Endothelial cell of umbilical vein (primary cell): ENCODE data around the gene DENND1C. TPM values are rescaled to one million over a fixed set of nuclear protein-coding genes. Genes with fewer than 3 reads are reported as not detected.

Source experiments
- BruUV-seq: library from RNA; stranded (reverse); fragments of 400-500 nt; replicated peaks from 2 replicates; lab custom pipeline; 2021; lab: Mats Ljungman, UMichigan
- CTCF ChIA-PET: fragments of 300-600, 350-600 bp; sonication (Branson Sonifier 250); formaldehyde crosslinking; loops from one replicate; lab custom pipeline; 2021; ENCODE audit warnings: antibody characterized with exemption, inconsistent platforms; lab: Charles Lee
- POLR2A ChIA-PET: fragments of 300-600, 350-600 bp; sonication (Branson Sonifier 250); formaldehyde crosslinking; loops from one replicate; lab custom pipeline; 2021; ENCODE audit warnings: antibody characterized with exemption, inconsistent platforms; lab: Charles Lee
- DNase-seq: peaks from one replicate; pipeline ENCODE4 v3.0.0-alpha.2; 2011; ENCODE audit warnings: low read depth, low spot score
- FAIRE-seq: peaks from 2 replicates; lab custom pipeline; 2011; peaks lifted over from hg19 to GRCh38; lab: Jason Lieb, UNC
- H2AFZ ChIP-seq: 2 replicates; pipeline ENCODE4 v1.6.0; 2012; ENCODE audit warnings: low read depth, low read length, control low read depth, inconsistent platforms
- H3K27ac ChIP-seq: 2 replicates; pipeline ENCODE4 v1.5.1; 2011; ENCODE audit warnings: low read depth, mild to moderate bottlenecking, control low read depth, low read length, moderate library complexity; ENCODE audit not compliant: insufficient read depth
- H3K27me3 ChIP-seq, 2 experiments: 2 replicates each; pipeline versions ENCODE4 v1.6.0 to v1.6.1; 2011; ENCODE audit warnings: low read length in 2 of 2, mixed read lengths in 1 of 2; ENCODE audit not compliant: control insufficient read depth in 2 of 2, insufficient read depth in 2 of 2
- H3K36me3 ChIP-seq, 2 experiments: 2 replicates in 1 of 2; 3 replicates in 1 of 2; pipeline ENCODE4 v1.5.1; 2011; ENCODE audit warnings: low read length in 2 of 2, mild to moderate bottlenecking in 1 of 2, moderate library complexity in 1 of 2; ENCODE audit not compliant: control insufficient read depth in 2 of 2, insufficient read depth in 2 of 2; ENCODE audit errors: extremely low read depth in 1 of 2
- H3K4me1 ChIP-seq: 3 replicates; pipeline ENCODE4 v1.5.1; 2011; ENCODE audit warnings: mild to moderate bottlenecking, low read length; ENCODE audit not compliant: control insufficient read depth, insufficient read depth; ENCODE audit errors: extremely low read depth
- H3K4me2 ChIP-seq: 2 replicates; pipeline ENCODE4 v1.6.1; 2011; ENCODE audit warnings: low read length, control low read depth, mixed read lengths; ENCODE audit not compliant: insufficient read depth
- H3K4me3 ChIP-seq, 3 experiments: fragments of 200-600 bp in 1 of 3; sonication (generic), shearing (Covaris generic) in 1 of 3; replicated peaks in 1 of 3; 2 replicates each; pipeline ENCODE4 v1.5.1; 2011 to 2016; ENCODE audit warnings: control low read depth in 3 of 3, low read length in 3 of 3, mild to moderate bottlenecking in 2 of 3, inconsistent platforms in 1 of 3, low read depth in 1 of 3, moderate library complexity in 1 of 3; ENCODE audit not compliant: insufficient read depth in 1 of 3
- H3K79me2 ChIP-seq: 2 replicates; pipeline ENCODE4 v1.6.0; 2012; ENCODE audit warnings: low read length, inconsistent platforms; ENCODE audit not compliant: control insufficient read depth, insufficient read depth
- H3K9ac ChIP-seq: replicated peaks from 2 replicates; pipeline ENCODE3; 2011; ENCODE audit warnings: low read length, control low read depth; ENCODE audit not compliant: insufficient read depth; ENCODE audit errors: extremely low read depth
- H3K9me1 ChIP-seq: replicated peaks from 3 replicates; pipeline ENCODE4 v1.6.0; 2011; ENCODE audit warnings: mild to moderate bottlenecking, low read length; ENCODE audit not compliant: control insufficient read depth, insufficient read depth; ENCODE audit errors: extremely low read depth
- H3K9me3 ChIP-seq: replicated peaks from 2 replicates; pipeline ENCODE4 v1.5.1; 2012; ENCODE audit warnings: low read length, inconsistent platforms; ENCODE audit not compliant: control insufficient read depth, insufficient read depth
- H4K20me1 ChIP-seq: replicated peaks from 2 replicates; pipeline ENCODE3; 2011; ENCODE audit warnings: mild to moderate bottlenecking, low read length; ENCODE audit not compliant: control insufficient read depth, insufficient read depth; ENCODE audit errors: extremely low read depth
- EZH2 ChIP-seq: IDR thresholded peaks from 2 replicates; pipeline ENCODE4 v1.6.1; 2012; ENCODE audit warnings: borderline replicate concordance, low read depth, mild to moderate bottlenecking, moderate library complexity, low read length, inconsistent platforms; ENCODE audit not compliant: severe bottlenecking
- FOS ChIP-seq: IDR thresholded peaks from 2 replicates; pipeline ENCODE4 v1.6.1; 2011; ENCODE audit warnings: mild to moderate bottlenecking, low read length, moderate library complexity, borderline replicate concordance; ENCODE audit not compliant: insufficient read depth
- GATA2 ChIP-seq: IDR thresholded peaks from 2 replicates; pipeline ENCODE4 v1.7.0; 2011; ENCODE audit warnings: low read depth, mild to moderate bottlenecking, moderate library complexity, mixed read lengths, low read length; ENCODE audit not compliant: insufficient read length, insufficient read depth
- JUN ChIP-seq: IDR thresholded peaks from 2 replicates; pipeline ENCODE4 v1.6.1; 2011; ENCODE audit warnings: borderline replicate concordance, low read depth; ENCODE audit not compliant: insufficient read length, insufficient read depth
- MYC ChIP-seq: IDR thresholded peaks from one replicate; pipeline ENCODE4 v1.6.1; 2011; ENCODE audit warnings: mild to moderate bottlenecking, low read depth, low read length
- POLR2A ChIP-seq: IDR thresholded peaks from 2 replicates; pipeline ENCODE4 v1.6.1; 2012; ENCODE audit warnings: low read depth, mild to moderate bottlenecking, control low read depth, low read length
- POLR2AphosphoS5 ChIP-seq: IDR thresholded peaks from 2 replicates; pipeline ENCODE4 v1.6.1; 2012; ENCODE audit warnings: low read depth, mild to moderate bottlenecking, control low read depth, low read length, moderate library complexity; ENCODE audit not compliant: insufficient read depth
- dilution Hi-C: fragments of 300-500 bp; cut with MboI; formaldehyde crosslinking; loops from one replicate; pipeline ENCODE4 v1.15.0; 2019; ENCODE audit warnings: low sequenced_read_pairs; ENCODE audit not compliant: extremely low pct_ligation_motif_present
- intact Hi-C: fragments of 100-400 bp; cut with micrococcal nuclease; formaldehyde crosslinking; loops from one replicate; pipeline ENCODE4 v1.10.0; 2022
- polyA plus RNA-seq, 4 experiments: library from polyadenylated mRNA; depleted of rRNA in 3 of 4; stranded (reverse) in 3 of 4; unstranded in 1 of 4; fragments of >200 nt; gene quantifications; 2 replicates each; pipeline versions ENCODE4 v1.2.1 to v1.2.3, GENCODE V29; 2011 to 2012; ENCODE audit warnings: missing spikeins in 1 of 4
- total RNA-seq: library from RNA; stranded (reverse); gene quantifications from 2 replicates; pipeline ENCODE4 v1.2.3, GENCODE V29; 2021
- TF ChIP-seq, protein P1 (sequence below): IDR thresholded peaks from 2 replicates; pipeline ENCODE4 v1.6.1; 2011; ENCODE audit not compliant: insufficient read depth, insufficient read length
- TF ChIP-seq, protein P2 (sequence below), 2 donors: IDR thresholded peaks; 1 replicate in 1 of 2; 2 replicates in 1 of 2; pipeline ENCODE4 v1.5.1; 2011; ENCODE audit warnings: low read length in 2 of 2, mild to moderate bottlenecking in 2 of 2, moderate library complexity in 2 of 2, control low read depth in 1 of 2, inconsistent platforms in 1 of 2, low read depth in 1 of 2; ENCODE audit not compliant: insufficient read depth in 1 of 2; ENCODE audit errors: extremely low read depth in 1 of 2

DENND1C gene
- total and polyA plus RNA-seq, 2 donors (not counting 3 experiments of a cell fraction or from before 2014, with no cell fraction given) = not detected

DNA sequence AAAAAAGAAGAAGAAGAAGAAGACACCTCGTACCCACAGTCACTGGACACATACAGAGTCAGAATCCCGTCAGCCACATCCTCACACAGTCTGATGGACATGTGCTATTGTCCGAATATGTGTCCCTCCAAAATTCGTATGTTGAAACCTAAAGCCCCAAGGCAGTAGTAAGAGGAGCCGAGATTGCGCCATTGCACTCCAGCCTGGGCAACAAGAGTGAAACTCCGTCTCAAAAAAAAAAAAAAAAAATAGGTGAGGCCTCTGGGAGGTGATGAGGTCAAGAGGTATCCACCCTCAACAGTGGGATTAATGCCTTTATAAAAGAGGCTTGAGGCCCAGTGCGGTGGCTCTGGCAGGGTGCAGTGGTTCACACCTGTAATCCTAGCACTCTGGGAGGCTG, 2.6 kb upstream of the DENND1C start:
- Histone ChIP-seq H3K9me3 (no peaks in the 10 kb centered on the region), H3K27ac (no peak overlapping the region), H3K79me2 (no peaks in the 10 kb centered on the region), H3K4me1 (no peaks in the 10 kb centered on the region), H3K9me1 (no peaks in the 10 kb centered on the region), H3K4me3 (no peak overlapping the region), H3K4me2 (no peak overlapping the region), H3K27me3 (no peaks in the 10 kb centered on the region), H3K36me3 (no peaks in the 10 kb centered on the region), H4K20me1 (no peaks in the 10 kb centered on the region), H3K9ac (no peak overlapping the region), H2AFZ (no peak overlapping the region)
- DNase-seq (no peak), FAIRE-seq (no peak)
- ChIA-PET POLR2A (no interaction called here), CTCF (interaction anchor here (0.7 kb wide), 1 partner anchor 230 kb away, joined by 3 read pairs; no protein-coding TSS in a partner anchor)
- TF ChIP-seq POLR2AphosphoS5 = no peak
- TF ChIP-seq JUN = no peak
- no peak for TF ChIP-seq FOS
- no peak for TF ChIP-seq GATA2
- no TSS peak for BruUV-seq
- dilution Hi-C loops (no loop called here), intact Hi-C loops (no loop called here)

DNA sequence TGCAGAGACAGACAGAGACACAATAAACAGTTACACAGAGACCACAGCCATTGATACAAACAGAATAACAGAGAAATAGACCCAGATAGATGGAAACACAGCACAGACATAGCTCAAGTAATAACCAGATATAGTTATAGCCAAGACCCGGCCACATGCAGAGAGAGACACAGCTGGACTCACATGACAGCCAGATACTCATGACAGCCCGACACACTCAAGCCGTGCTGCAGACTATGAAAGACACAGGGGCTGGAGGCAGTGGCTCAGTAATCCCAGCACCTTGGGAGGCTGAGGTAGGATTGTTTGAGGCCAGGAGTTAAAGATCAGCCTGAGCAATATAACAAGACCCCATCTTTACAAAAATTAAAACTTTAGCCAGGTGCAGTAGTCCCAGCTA, 1.6 kb upstream of the DENND1C start:
- no peaks in the 10 kb centered on the region for H3K9me1 ChIP-seq
- no TSS peak for BruUV-seq
- H3K9me3 ChIP-seq = no peaks in the 10 kb centered on the region
- H3K4me1 ChIP-seq = no peaks in the 10 kb centered on the region
- H3K4me3 ChIP-seq = no peak overlapping the region
- H3K4me2 ChIP-seq = no peak overlapping the region
- intact Hi-C loops = loop anchor here (2.0 kb wide), 1 partner anchor 380 kb away; no protein-coding TSS in a partner anchor
- ChIA-PET POLR2A (no interaction called here), CTCF (interaction anchor here (0.7 to 2.4 kb wide), 5 partner anchors 14 to 380 kb away, joined by 3 to 7 read pairs (median 3); no protein-coding TSS in a partner anchor)
- TF ChIP-seq MYC (no peak), POLR2A (no peak), FOS (no peak), EZH2 (no peak), GATA2 (no peak), POLR2AphosphoS5 (no peak), JUN (no peak)
- TF ChIP-seq, protein P1, sequence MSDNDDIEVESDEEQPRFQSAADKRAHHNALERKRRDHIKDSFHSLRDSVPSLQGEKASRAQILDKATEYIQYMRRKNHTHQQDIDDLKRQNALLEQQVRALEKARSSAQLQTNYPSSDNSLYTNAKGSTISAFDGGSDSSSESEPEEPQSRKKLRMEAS = no peak
- TF ChIP-seq, protein P2, sequence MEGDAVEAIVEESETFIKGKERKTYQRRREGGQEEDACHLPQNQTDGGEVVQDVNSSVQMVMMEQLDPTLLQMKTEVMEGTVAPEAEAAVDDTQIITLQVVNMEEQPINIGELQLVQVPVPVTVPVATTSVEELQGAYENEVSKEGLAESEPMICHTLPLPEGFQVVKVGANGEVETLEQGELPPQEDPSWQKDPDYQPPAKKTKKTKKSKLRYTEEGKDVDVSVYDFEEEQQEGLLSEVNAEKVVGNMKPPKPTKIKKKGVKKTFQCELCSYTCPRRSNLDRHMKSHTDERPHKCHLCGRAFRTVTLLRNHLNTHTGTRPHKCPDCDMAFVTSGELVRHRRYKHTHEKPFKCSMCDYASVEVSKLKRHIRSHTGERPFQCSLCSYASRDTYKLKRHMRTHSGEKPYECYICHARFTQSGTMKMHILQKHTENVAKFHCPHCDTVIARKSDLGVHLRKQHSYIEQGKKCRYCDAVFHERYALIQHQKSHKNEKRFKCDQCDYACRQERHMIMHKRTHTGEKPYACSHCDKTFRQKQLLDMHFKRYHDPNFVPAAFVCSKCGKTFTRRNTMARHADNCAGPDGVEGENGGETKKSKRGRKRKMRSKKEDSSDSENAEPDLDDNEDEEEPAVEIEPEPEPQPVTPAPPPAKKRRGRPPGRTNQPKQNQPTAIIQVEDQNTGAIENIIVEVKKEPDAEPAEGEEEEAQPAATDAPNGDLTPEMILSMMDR (IDR thresholded peaks at IDR 0.05; ENCODE audit: extremely low read depth in 1 of 2, insufficient read depth in 1 of 2, low read depth in 1 of 2, low read length in 2 of 2) = no peak
- no peak overlapping the region for H2AFZ ChIP-seq
- no peak overlapping the region for H3K27ac ChIP-seq
- H3K27me3 ChIP-seq = no peaks in the 10 kb centered on the region
- dilution Hi-C loops = no loop called here
- no peaks in the 10 kb centered on the region for H4K20me1 ChIP-seq
- no peaks in the 10 kb centered on the region for H3K36me3 ChIP-seq
- no peak for DNase-seq
- no peaks in the 10 kb centered on the region for H3K79me2 ChIP-seq
- H3K9ac ChIP-seq = no peak overlapping the region
- FAIRE-seq = no peak
